ENCODE measurements around the gene ZEB2.

DNA sequence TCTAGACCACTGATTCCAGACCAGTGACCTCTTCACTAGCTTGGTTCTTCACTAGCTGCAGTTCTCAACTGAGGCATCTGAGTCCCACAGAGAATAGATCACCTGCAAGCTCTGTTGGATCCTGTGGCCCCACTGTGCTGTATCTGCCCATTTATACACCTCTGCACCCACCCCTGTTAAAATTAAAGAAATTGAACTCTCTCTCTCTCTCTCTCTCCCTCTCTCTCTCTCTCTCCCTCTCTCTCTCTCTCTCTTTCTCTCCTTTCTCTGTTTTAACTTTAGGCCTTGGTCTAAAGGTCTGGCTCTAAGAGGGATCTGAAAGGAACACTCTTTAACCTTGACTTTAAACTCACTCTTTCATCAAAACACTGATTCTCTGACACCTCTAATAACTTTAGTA lies 150.5 kb downstream of the ZEB2 start:
- no peak for TF ChIP-seq HDGF (IDR thresholded peaks at IDR 0.05; ENCODE audit: borderline replicate concordance)
- no peak for TF ChIP-seq BHLHE40 (IDR thresholded peaks at IDR 0.05; ENCODE audit: borderline replicate concordance)
- no peak for TF ChIP-seq LEF1 (IDR thresholded peaks at IDR 0.05; ENCODE audit: borderline replicate concordance)
- no peak for TF ChIP-seq SP1 (IDR thresholded peaks at IDR 0.05)
- TF ChIP-seq FOXM1 (IDR thresholded peaks at IDR 0.05; ENCODE audit: borderline replicate concordance), result no peak
- no peak for TF ChIP-seq ELF4 (IDR thresholded peaks at IDR 0.05)
- TF ChIP-seq SUZ12 (IDR thresholded peaks at IDR 0.05), result no peak
- TF ChIP-seq L3MBTL2 (conservative IDR thresholded peaks at IDR 0.05), result no peak
- no peak for TF ChIP-seq CTBP1 (IDR thresholded peaks at IDR 0.05; ENCODE audit: borderline replicate concordance)
- TF ChIP-seq ARNT (IDR thresholded peaks at IDR 0.05), result no peak
- TF ChIP-seq, protein P1, sequence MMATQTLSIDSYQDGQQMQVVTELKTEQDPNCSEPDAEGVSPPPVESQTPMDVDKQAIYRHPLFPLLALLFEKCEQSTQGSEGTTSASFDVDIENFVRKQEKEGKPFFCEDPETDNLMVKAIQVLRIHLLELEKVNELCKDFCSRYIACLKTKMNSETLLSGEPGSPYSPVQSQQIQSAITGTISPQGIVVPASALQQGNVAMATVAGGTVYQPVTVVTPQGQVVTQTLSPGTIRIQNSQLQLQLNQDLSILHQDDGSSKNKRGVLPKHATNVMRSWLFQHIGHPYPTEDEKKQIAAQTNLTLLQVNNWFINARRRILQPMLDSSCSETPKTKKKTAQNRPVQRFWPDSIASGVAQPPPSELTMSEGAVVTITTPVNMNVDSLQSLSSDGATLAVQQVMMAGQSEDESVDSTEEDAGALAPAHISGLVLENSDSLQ (IDR thresholded peaks at IDR 0.05), result no peak

Measured in HEK293T (cell line).